ENCODE measurements around the gene CACNA1H. TPM values are rescaled to one million over a fixed set of nuclear protein-coding genes. Genes with fewer than 3 reads are reported as not detected.
A peak's percentile ranks its signal among the peaks of the same experiment; 100 is the strongest.
"Not testable (repeated sequence)": the region's sequence is repeated elsewhere in the genome, so short reads cannot be mapped to it uniquely, and the experiment has no call there.

The CACNA1H gene
- total RNA-seq, 2 experiments from 2014 or later, result 0.86 to 0.98 TPM

DNA sequence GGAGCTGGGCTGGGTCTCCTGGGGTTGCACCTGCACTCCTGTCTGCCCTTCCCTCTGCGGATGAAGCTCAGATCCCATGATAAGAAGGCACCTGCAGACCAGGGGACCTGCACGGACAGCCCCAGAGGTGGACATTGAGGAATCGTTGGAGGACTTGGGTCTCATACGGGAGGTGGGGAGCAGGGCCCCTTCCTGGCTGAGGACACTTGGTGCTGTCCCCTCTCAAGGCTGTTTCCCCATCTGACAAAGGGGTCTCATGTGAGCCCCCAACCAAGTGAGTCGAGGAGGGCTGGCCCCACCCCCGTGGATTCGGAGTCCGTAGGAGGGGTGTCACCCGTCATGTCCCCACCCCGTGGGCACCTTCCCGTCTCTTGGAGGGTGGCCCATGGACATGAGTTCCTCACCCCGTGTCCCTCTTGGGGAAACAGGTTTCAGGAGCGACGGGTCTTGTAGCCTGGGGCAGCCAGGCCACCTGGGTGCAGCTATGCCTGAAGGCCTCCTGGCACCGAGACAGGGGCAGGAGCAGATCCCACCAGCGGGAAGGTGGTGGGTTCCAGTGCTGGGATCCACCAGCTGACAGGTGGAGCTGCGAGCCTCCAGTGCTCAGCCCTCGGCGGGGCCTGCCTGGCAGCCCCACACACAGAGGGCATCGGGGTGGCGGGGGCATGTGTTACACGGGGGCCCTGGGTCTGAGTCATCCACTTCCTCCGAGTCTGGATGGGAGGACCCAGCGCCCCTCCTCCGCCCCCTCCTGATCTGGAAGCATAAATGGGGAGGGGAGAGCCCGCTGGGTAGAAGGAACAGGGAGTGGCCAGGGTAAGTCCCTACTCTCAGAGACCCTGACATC, 102.6 kb downstream of the CACNA1H start, which contains the start of gene TPSD1:
TPSD1 (plus strand) TSS at position 794 of the 847 bp plus-strand sequence. CDS start 212 bp downstream, outside the sequence.
- DNase-seq; POLR2A ChIA-PET; H3K4me1 Mint-ChIP-seq; ATAC-seq; H3K36me3 Mint-ChIP-seq (ENCODE audit: low read depth); H3K4me3 Mint-ChIP-seq; H3K27ac Mint-ChIP-seq; H3K9me3 Mint-ChIP-seq (ENCODE audit: low read depth); CTCF ChIA-PET; intact Hi-C loops (cut with DNase I, micrococcal nuclease): not testable (repeated sequence)
- H3K27me3 Mint-ChIP-seq, result peaks cover 12% of the 10 kb centered on the region

DNA sequence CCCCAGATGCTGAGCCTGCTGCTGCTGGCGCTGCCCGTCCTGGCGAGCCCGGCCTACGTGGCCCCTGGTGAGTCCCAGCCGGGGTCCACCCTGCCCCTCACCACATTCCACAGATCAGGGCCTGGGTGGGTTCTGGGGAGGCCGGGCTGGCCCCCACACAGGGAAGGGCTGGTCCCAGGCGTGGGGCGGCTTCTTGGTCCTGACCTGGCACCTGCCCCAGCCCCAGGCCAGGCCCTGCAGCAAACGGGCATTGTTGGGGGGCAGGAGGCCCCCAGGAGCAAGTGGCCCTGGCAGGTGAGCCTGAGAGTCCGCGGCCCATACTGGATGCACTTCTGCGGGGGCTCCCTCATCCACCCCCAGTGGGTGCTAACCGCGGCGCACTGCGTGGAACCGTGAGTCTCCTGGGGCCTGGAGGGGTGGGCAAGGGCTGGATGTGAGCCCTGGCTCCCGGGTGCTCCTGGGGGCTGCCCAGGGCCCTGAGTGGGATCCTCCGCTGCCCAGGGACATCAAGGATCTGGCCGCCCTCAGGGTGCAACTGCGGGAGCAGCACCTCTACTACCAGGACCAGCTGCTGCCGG, 103.5 kb downstream of the CACNA1H start:
- H3K36me3 Mint-ChIP-seq (ENCODE audit: low read depth); H3K4me1 Mint-ChIP-seq: not testable (repeated sequence)

DNA sequence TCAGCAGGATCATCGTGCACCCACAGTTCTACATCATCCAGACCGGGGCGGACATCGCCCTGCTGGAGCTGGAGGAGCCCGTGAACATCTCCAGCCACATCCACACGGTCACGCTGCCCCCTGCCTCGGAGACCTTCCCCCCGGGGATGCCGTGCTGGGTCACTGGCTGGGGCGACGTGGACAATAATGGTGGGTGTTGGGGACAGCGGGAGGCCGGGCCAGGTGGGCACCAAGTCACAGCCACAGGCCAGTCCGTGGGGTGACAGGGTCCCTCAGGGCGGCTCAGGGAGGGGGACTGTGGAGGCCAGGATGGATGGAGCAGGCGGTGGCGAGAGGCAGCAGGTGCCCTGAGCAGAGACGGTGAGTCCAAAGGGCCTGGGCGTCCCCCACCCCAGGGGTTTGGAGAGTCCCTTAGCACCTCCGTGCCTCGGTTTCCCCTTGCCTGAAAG, 104.0 kb downstream of the CACNA1H start:
- Mint-ChIP-seq H3K9me3 (ENCODE audit: low read depth) (no peaks in the 10 kb centered on the region), H3K36me3 (ENCODE audit: low read depth) (no peaks in the 10 kb centered on the region), H3K27me3 (peaks cover 16% of the 10 kb centered on the region), H3K4me3 (no peak overlapping the region), H3K27ac (no peak overlapping the region), H3K4me1 (peaks cover 5% of the 10 kb centered on the region)
- ChIA-PET POLR2A (no interaction called here), CTCF (no interaction called here)
- DNase-seq (no peak), ATAC-seq (no peak)
- intact Hi-C loops (cut with DNase I, micrococcal nuclease), result no loop called here

More for the DNA sequence above, 103.5 kb downstream of the CACNA1H start:
- H3K27ac Mint-ChIP-seq; H3K9me3 Mint-ChIP-seq (ENCODE audit: low read depth); ATAC-seq; DNase-seq; H3K4me3 Mint-ChIP-seq; intact Hi-C loops (cut with DNase I, micrococcal nuclease); POLR2A ChIA-PET; CTCF ChIA-PET: not testable (repeated sequence)
- peaks cover 16% of the 10 kb centered on the region for H3K27me3 Mint-ChIP-seq

DNA sequence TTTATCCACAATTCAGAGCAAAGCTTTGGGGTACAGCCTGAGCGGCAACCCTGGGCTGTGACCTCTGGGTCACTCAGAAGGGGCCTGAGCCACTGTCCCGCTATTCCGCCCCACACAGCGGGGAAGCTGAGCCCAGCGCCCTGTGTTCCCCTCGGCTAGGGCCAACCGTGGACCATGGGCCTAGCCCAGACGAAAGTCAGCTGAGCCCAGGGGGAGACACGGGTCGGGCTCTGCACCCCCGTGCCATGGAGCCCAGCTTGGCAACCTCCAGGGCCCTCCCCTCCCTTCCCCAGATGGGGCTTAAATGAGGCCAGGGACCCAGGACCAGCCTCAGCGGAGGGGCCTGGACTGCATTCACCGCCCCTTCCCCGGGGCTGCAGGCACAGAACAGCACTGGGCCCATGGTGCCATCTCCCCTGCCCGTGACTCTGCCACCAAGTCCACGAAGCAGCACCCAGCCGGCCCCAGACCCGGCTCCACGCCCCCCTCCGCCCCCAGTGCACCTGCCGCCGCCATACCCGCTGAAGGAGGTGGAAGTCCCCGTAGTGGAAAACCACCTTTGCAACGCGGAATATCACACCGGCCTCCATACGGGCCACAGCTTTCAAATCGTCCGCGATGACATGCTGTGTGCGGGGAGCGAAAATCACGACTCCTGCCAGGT, 104.8 kb downstream of the CACNA1H start:
- H3K4me3 Mint-ChIP-seq, result no peak overlapping the region
- no peak overlapping the region for H3K27ac Mint-ChIP-seq
- no peaks in the 10 kb centered on the region for H3K9me3 Mint-ChIP-seq (ENCODE audit: low read depth)
- H3K27me3 Mint-ChIP-seq, result peaks cover 19% of the 10 kb centered on the region
- ChIA-PET CTCF (no interaction called here), POLR2A (no interaction called here)
- no peaks in the 10 kb centered on the region for H3K36me3 Mint-ChIP-seq (ENCODE audit: low read depth)
- intact Hi-C loops (cut with DNase I, micrococcal nuclease), result no loop called here
- DNase-seq (peak; percentile 36), ATAC-seq (no peak)
- peaks cover 5% of the 10 kb centered on the region for H3K4me1 Mint-ChIP-seq

DNA sequence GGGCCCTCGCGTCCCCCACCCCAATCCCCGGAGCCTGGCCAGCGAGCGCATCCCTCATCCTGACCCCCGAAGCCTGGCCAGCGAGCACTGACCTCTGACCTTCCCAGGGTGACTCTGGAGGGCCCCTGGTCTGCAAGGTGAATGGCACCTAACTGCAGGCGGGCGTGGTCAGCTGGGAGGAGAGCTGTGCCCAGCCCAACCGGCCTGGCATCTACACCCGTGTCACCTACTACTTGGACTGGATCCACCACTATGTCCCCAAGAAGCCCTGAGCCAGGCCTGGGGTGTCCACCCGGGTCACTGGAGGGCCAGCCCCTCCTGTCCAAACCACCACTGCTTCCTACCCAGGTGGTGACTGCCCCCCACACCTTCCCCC, 105.3 kb downstream of the CACNA1H start:
- no peak overlapping the region for H3K4me3 Mint-ChIP-seq
- DNase-seq (peak; percentile 28), ATAC-seq (peak; percentile 26)
- no peak overlapping the region for H3K27ac Mint-ChIP-seq
- intact Hi-C loops (cut with DNase I, micrococcal nuclease), result no loop called here
- ChIA-PET CTCF (no interaction called here), POLR2A (no interaction called here)
- no peaks in the 10 kb centered on the region for H3K36me3 Mint-ChIP-seq (ENCODE audit: low read depth)
- peaks cover 19% of the 10 kb centered on the region for H3K27me3 Mint-ChIP-seq
- peaks cover 5% of the 10 kb centered on the region for H3K4me1 Mint-ChIP-seq
- no peaks in the 10 kb centered on the region for H3K9me3 Mint-ChIP-seq (ENCODE audit: low read depth)

DNA sequence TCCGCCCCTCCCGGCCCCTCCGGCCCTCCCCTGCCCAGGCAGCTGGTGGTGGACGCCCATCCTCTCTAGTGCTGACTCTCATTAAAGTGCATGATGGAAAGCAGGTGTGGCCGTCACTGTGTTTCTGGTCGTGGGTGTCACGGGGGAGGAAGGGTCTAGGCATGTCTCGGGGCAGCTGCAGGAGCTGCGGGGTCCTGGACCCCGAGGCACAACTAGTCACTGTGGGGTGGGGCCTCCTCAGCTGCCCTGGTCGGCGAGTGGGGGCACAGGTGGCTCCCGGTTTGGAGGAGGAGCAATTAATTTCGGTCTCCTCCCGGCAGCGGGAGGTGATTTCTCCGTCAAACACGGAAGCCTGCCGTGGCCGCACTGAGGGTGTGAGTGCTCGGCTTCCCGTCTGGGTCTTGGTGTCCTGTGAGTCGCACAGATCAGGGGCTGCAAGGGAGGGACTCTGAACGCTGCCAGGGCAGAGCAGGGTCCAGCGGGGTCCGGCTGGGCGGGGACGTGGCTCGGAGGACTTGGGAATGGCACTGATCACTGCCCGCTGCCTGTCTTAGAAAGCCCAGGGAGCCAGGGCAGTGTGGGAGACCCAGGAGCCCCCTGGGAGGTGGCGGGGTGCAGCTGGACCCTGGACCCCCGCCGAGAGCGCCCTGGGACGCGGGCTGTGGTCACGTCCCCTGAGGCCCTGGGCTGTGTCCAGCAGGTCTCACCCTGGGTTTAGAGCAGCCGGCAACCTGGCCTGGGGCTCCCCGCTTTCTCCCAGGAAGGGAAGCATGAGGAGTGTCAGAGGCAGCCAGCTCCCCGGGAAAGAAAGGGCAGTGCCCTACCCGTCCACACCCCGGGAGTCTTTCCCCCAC, 106.2 kb downstream of the CACNA1H start:
- ChIA-PET CTCF (no interaction called here), POLR2A (no interaction called here)
- Mint-ChIP-seq H3K36me3 (ENCODE audit: low read depth) (no peaks in the 10 kb centered on the region), H3K27ac (no peak overlapping the region), H3K4me3 (no peak overlapping the region), H3K27me3 (peaks cover 19% of the 10 kb centered on the region), H3K4me1 (peaks cover 5% of the 10 kb centered on the region), H3K9me3 (ENCODE audit: low read depth) (no peaks in the 10 kb centered on the region)
- DNase-seq (peak; percentile 26), ATAC-seq (no peak)
- intact Hi-C loops (cut with DNase I, micrococcal nuclease), result no loop called here

DNA sequence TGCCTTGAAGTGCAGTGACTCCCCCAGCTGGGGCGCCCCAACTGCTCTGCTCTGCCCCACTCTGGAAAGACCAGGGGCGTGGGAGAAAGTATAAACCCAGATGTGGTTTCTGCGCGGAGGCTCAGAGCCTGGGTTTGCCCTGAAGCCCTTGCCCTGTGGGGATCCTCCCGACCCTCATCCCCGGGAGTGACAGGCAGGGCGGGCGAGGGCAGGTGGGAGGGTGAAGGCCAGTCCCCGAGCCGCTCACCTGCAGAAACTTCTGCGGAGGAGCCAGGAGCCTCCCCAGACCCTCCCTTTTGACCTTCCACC, 106.8 kb downstream of the CACNA1H start:
- intact Hi-C loops (cut with DNase I, micrococcal nuclease), result no loop called here
- ChIA-PET CTCF (no interaction called here), POLR2A (no interaction called here)
- H3K36me3 Mint-ChIP-seq (ENCODE audit: low read depth), result no peaks in the 10 kb centered on the region
- H3K4me1 Mint-ChIP-seq, result peaks cover 5% of the 10 kb centered on the region
- ATAC-seq (no peak), DNase-seq (no peak)
- no peak overlapping the region for H3K27ac Mint-ChIP-seq
- H3K4me3 Mint-ChIP-seq, result no peak overlapping the region
- peaks cover 19% of the 10 kb centered on the region for H3K27me3 Mint-ChIP-seq
- H3K9me3 Mint-ChIP-seq (ENCODE audit: low read depth), result peaks cover 6% of the 10 kb centered on the region

DNA sequence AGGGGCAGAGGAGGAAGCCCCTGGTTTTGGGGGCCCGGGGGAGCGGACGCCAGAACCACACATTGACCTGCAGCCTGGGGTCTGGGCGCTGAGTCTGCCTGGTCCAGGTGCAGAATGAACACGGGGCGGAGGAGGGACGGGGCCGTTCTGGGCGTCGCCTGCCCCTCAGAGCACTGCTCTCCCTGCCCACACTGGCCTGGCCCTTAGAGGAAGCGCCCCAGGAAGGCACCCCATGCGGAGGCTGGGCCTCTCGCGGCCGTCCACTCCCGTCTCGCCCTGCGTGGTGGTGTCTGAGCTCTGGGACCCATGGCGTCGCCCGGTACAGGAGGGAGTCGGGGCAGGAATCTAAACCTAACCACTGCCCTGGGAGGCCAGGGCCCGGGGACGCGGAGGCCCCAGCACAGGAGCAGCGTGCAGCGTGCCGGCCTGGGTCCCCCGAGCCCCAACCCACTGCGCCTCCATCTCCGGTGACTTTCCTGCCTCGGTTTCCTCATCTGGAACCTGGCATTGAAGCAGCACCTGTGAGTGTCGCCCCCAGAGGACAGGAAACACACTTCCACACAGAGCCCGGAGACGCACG, 107.3 kb downstream of the CACNA1H start:
- CTCF ChIA-PET, result no interaction called here
- no peak for ATAC-seq
- Mint-ChIP-seq H3K36me3 (ENCODE audit: low read depth) (no peaks in the 10 kb centered on the region), H3K9me3 (ENCODE audit: low read depth) (peaks cover 8% of the 10 kb centered on the region), H3K4me3 (no peak overlapping the region), H3K27me3 (peaks cover 19% of the 10 kb centered on the region), H3K4me1 (peaks cover 5% of the 10 kb centered on the region), H3K27ac (no peak overlapping the region)
- intact Hi-C loops (cut with DNase I, micrococcal nuclease), result no loop called here
- POLR2A ChIA-PET, result no interaction called here
- no peak for DNase-seq

DNA sequence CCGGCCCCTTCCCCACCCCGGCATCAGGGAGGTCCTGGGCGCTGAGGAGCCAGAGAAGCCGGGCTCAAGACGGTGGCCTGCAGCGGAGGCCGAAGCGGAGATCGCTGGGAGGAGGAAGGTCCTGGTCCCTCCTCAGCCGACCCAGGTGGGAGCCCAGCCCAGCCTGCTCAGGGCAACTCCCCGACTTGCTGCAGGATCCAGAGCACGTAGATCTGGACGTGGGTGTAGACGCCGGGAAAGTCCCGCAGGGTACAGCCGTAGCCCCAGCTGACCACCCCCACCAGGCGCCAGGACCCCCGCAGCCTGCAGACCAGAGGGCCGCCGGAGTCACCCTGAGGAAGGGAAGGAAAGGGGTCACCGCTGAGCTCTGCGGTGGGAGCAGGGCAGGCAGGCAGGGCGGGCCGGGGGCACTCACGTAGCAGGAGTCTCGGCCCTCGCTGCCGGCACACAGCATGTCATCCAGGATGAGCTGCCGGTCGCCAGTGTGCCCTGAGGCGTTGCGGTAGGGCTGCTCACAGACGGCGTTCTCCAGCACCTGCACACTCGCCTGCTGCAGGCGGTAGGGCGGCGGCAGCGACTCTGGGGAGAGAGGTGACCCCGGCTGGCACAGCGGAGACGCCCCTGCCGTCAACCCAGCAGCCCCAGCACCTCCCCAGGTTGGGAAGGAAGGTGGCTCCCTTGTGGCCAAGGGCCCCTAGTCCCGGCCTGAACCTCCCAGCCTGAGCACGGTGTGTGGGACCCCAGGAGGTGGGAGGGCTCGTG, 108.4 kb downstream of the CACNA1H start:
- ChIA-PET POLR2A (no interaction called here), CTCF (no interaction called here)
- no peak overlapping the region for H3K4me3 Mint-ChIP-seq
- intact Hi-C loops (cut with DNase I, micrococcal nuclease), result no loop called here
- DNase-seq (peak; percentile 42), ATAC-seq (peak; percentile 51)
- peaks cover 5% of the 10 kb centered on the region for H3K4me1 Mint-ChIP-seq
- H3K27ac Mint-ChIP-seq, result no peak overlapping the region
- H3K36me3 Mint-ChIP-seq (ENCODE audit: low read depth), result no peaks in the 10 kb centered on the region
- peaks cover 19% of the 10 kb centered on the region for H3K27me3 Mint-ChIP-seq
- H3K9me3 Mint-ChIP-seq (ENCODE audit: low read depth), result peaks cover 8% of the 10 kb centered on the region

DNA sequence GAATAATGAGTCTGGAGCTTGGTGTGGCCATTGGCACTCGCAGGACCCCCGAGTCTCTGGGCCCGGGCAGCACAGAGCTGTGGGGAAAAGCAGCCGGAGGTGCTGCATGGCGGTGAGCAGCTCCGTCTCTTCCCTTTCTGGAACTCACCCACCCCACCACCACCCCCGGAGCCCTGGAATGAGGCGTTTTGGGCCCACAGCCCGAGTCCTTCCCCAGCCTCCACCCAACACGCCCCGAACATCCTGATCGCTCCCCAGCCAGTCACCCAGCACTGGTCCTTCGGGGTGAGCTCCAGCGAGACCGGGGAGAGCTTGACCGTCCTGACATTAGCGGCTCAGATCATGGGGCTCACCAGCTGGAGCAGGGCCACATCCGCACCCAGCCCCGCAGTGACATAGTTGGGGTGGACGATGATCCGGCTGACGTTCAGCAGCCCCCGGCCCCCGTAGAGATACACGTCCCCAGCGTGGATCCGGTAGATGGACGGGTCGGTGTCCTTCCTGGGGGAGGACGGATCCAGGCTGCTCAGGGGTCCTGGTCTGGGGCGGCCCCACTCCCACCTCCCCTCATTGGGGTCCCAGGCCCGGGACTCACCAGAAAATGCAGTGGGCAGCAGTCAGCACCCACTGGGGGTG, 109.4 kb downstream of the CACNA1H start:
- Mint-ChIP-seq H3K4me3 (no peak overlapping the region), H3K27me3 (peaks cover 16% of the 10 kb centered on the region), H3K36me3 (ENCODE audit: low read depth) (no peaks in the 10 kb centered on the region), H3K4me1 (peaks cover 5% of the 10 kb centered on the region), H3K27ac (no peak overlapping the region), H3K9me3 (ENCODE audit: low read depth) (peaks cover 8% of the 10 kb centered on the region)
- DNase-seq, result no peak
- intact Hi-C loops (cut with DNase I, micrococcal nuclease), result no loop called here
- ChIA-PET POLR2A (no interaction called here), CTCF (no interaction called here)
- ATAC-seq, result no peak
